GM06990 (cell line): Measurements from ENCODE around the gene RFX1.
A peak's percentile ranks its signal among the peaks of the same experiment; 100 is the strongest.
"Not testable (repeated sequence)": the region's sequence is repeated elsewhere in the genome, so short reads cannot be mapped to it uniquely, and the experiment has no call there.

Source experiments
- DNase-seq: peaks from one replicate; pipeline ENCODE4 v3.0.0-alpha.2; 2011; ENCODE audit not compliant: insufficient read length; ENCODE audit errors: extremely low read depth
- H3K27me3 ChIP-seq: replicated peaks from 2 replicates; pipeline ENCODE4 v1.6.0; 2011; ENCODE audit warnings: low read length; ENCODE audit not compliant: control insufficient read depth, insufficient read depth
- H3K36me3 ChIP-seq: 2 replicates; pipeline ENCODE4 v1.5.1; 2011; ENCODE audit warnings: low read length; ENCODE audit not compliant: control insufficient read depth, insufficient read depth
- H3K4me3 ChIP-seq: replicated peaks from 2 replicates; pipeline ENCODE4 v1.5.1; 2011; ENCODE audit warnings: low read depth, mild to moderate bottlenecking, control low read depth, low read length
- TF ChIP-seq, protein P1 (sequence below): IDR thresholded peaks from 2 replicates; pipeline ENCODE4 v1.5.1; 2011; ENCODE audit warnings: low read length, control low read depth, mild to moderate bottlenecking, inconsistent platforms; ENCODE audit not compliant: insufficient read depth, poor library complexity, severe bottlenecking

The RFX1 gene

GRCh38 chr19:14052470-14052869 lies 46.4 kb upstream of the RFX1 start:
- H3K4me3 ChIP-seq, result no peak overlapping the region
- DNase-seq, result no peak
- TF ChIP-seq, protein P1, sequence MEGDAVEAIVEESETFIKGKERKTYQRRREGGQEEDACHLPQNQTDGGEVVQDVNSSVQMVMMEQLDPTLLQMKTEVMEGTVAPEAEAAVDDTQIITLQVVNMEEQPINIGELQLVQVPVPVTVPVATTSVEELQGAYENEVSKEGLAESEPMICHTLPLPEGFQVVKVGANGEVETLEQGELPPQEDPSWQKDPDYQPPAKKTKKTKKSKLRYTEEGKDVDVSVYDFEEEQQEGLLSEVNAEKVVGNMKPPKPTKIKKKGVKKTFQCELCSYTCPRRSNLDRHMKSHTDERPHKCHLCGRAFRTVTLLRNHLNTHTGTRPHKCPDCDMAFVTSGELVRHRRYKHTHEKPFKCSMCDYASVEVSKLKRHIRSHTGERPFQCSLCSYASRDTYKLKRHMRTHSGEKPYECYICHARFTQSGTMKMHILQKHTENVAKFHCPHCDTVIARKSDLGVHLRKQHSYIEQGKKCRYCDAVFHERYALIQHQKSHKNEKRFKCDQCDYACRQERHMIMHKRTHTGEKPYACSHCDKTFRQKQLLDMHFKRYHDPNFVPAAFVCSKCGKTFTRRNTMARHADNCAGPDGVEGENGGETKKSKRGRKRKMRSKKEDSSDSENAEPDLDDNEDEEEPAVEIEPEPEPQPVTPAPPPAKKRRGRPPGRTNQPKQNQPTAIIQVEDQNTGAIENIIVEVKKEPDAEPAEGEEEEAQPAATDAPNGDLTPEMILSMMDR, result no peak
- peaks cover 21% of the 10 kb centered on the region for H3K36me3 ChIP-seq
- no peaks in the 10 kb centered on the region; the same call in 1 of the 2 replicates for H3K27me3 ChIP-seq

GRCh38 chr19:14051980-14052379 lies 45.9 kb upstream of the RFX1 start:
- H3K27me3 ChIP-seq, result no peaks in the 10 kb centered on the region; the same call in 1 of the 2 replicates
- TF ChIP-seq, protein P1, result no peak
- H3K36me3 ChIP-seq, result peaks cover 21% of the 10 kb centered on the region
- H3K4me3 ChIP-seq, result no peak overlapping the region
- DNase-seq, result no peak

GRCh38 chr19:14050961-14051360 lies 44.8 kb upstream of the RFX1 start:
- not testable (repeated sequence) for DNase-seq, H3K4me3 ChIP-seq, H3K27me3 ChIP-seq

GRCh38 chr19:14050512-14050911 lies 44.4 kb upstream of the RFX1 start:
- Histone ChIP-seq H3K36me3 (peaks cover 26% of the 10 kb centered on the region), H3K4me3 (no peak overlapping the region), H3K27me3 (no peaks in the 10 kb centered on the region)
- DNase-seq, result no peak
- TF ChIP-seq, protein P1, result no peak

More at GRCh38 chr19:14050961-14051360, 44.8 kb upstream of the RFX1 start:
- peaks cover 24% of the 10 kb centered on the region for H3K36me3 ChIP-seq

GRCh38 chr19:14048443-14049153 lies 42.5 kb upstream of the RFX1 start:
- Histone ChIP-seq H3K27me3 (no peaks in the 10 kb centered on the region), H3K4me3 (no peak overlapping the region), H3K36me3 (peaks cover 26% of the 10 kb centered on the region)
- DNase-seq, result no peak
- TF ChIP-seq, protein P1, result peak; percentile 95

DNA sequence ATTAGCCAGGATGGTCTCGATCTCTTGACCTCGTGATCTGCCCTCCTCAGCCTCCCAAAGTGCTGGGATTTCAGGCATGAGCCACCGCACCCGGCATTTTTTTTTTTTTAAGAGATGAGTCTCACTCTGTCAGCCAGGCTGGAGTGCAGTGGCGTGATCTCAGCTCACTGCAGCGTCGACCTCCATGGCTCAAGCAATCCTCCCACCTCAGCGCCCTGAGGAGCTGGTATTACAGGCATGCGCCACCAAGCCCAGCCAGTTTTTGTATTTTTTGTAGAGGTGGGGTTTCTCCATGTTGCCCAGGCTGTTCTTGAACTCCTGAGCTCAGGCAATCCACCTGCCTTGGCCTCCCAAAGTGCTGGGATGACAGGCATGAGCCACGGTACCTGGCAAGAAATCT lies 41.7 kb upstream of the RFX1 start:
- peaks cover 25% of the 10 kb centered on the region for H3K36me3 ChIP-seq
- not testable (repeated sequence) for H3K4me3 ChIP-seq, H3K27me3 ChIP-seq, DNase-seq
